CD14-positive monocyte (primary cell): ENCODE data around the gene CPE. TPM values are rescaled to one million over a fixed set of nuclear protein-coding genes. Genes with fewer than 3 reads are reported as not detected.

ENCODE experiments used
- DNase-seq, 3 donors: peaks; one replicate each; pipeline ENCODE4 v3.0.0-alpha.2; 2011 to 2022
- H2AFZ ChIP-seq: 2 replicates; pipeline ENCODE4 v1.6.0; 2012; ENCODE audit warnings: mild to moderate bottlenecking, low read depth, low read length, inconsistent platforms; ENCODE audit not compliant: insufficient read depth, poor library complexity, severe bottlenecking
- H3K27ac ChIP-seq, 2 donors: 1 replicate in 1 of 2; 2 replicates in 1 of 2; pipeline ENCODE4 v1.5.1; 2012 to 2013; ENCODE audit warnings: low read length in 2 of 2, control low read depth in 1 of 2, inconsistent platforms in 1 of 2, low read depth in 1 of 2, mild to moderate bottlenecking in 1 of 2
- H3K27me3 ChIP-seq, 2 donors: one replicate each; pipeline versions ENCODE4 v1.6.0 to v1.6.1; 2011 to 2013; ENCODE audit warnings: low read length in 2 of 2; ENCODE audit not compliant: control insufficient read depth in 2 of 2, insufficient read depth in 2 of 2
- H3K36me3 ChIP-seq, 2 donors: replicated peaks in 1 of 2; 1 replicate in 1 of 2; 2 replicates in 1 of 2; pipeline versions ENCODE4 v1.5.1 to v1.6.1; 2012 to 2013; ENCODE audit warnings: low read length in 2 of 2, control low read depth in 1 of 2, inconsistent platforms in 1 of 2, mild to moderate bottlenecking in 1 of 2; ENCODE audit not compliant: insufficient read depth in 2 of 2, control insufficient read depth in 1 of 2
- H3K4me1 ChIP-seq, 2 donors: 1 replicate in 1 of 2; 2 replicates in 1 of 2; pipeline versions ENCODE4 v1.5.1 to v1.6.1; 2012 to 2013; ENCODE audit warnings: low read length in 2 of 2, control low read depth in 1 of 2, inconsistent platforms in 1 of 2, mild to moderate bottlenecking in 1 of 2, moderate library complexity in 1 of 2; ENCODE audit not compliant: insufficient read depth in 2 of 2, control insufficient read depth in 1 of 2
- H3K4me2 ChIP-seq: replicated peaks from 2 replicates; pipeline ENCODE3; 2012; ENCODE audit warnings: low read length, moderate library complexity, mild to moderate bottlenecking; ENCODE audit not compliant: poor library complexity, severe bottlenecking; ENCODE audit errors: extremely low read depth
- H3K4me3 ChIP-seq, 3 experiments: fragments of 200-600 bp in 1 of 3; sonication (generic) in 1 of 3; replicated peaks in 1 of 3; 1 replicate in 2 of 3; 2 replicates in 1 of 3; pipeline ENCODE4 v1.5.1; 2011 to 2013; ENCODE audit warnings: low read length in 3 of 3, mild to moderate bottlenecking in 3 of 3, control low read depth in 2 of 3, low read depth in 2 of 3, inconsistent platforms in 1 of 3, moderate library complexity in 1 of 3
- H3K79me2 ChIP-seq: 2 replicates; pipeline ENCODE4 v1.6.0; 2012; ENCODE audit warnings: mild to moderate bottlenecking, control low read depth, inconsistent platforms, low read length, moderate library complexity; ENCODE audit not compliant: insufficient read depth
- H3K9ac ChIP-seq: 2 replicates; pipeline ENCODE4 v1.6.0; 2017; ENCODE audit warnings: low read length, mild to moderate bottlenecking; ENCODE audit not compliant: insufficient read depth, poor library complexity, severe bottlenecking
- H3K9me3 ChIP-seq, 2 donors: replicated peaks in 1 of 2; 1 replicate in 1 of 2; 2 replicates in 1 of 2; pipeline versions ENCODE4 v1.5.1 to v1.6.1; 2012 to 2013; ENCODE audit warnings: low read length in 2 of 2, control low read depth in 1 of 2; ENCODE audit not compliant: control insufficient read depth in 1 of 2, insufficient read depth in 1 of 2
- H4K20me1 ChIP-seq: 2 replicates; pipeline ENCODE4 v1.6.0; 2012; ENCODE audit warnings: mild to moderate bottlenecking, low read length, control low read depth, moderate library complexity; ENCODE audit not compliant: insufficient read depth
- H3K27ac Mint-ChIP-seq, 7 donors: one replicate each; pipeline ENCODE4 v1.8.0; 2020; ENCODE audit warnings: mild to moderate bottlenecking in 7 of 7, mixed read lengths in 7 of 7, moderate library complexity in 6 of 7, inconsistent platforms in 2 of 7
- H3K27me3 Mint-ChIP-seq, 3 donors: one replicate each; pipeline ENCODE4 v1.8.0; 2021 to 2022; ENCODE audit warnings: low read depth in 3 of 3, mild to moderate bottlenecking in 3 of 3, mixed read lengths in 3 of 3, moderate library complexity in 3 of 3, inconsistent platforms in 1 of 3
- H3K36me3 Mint-ChIP-seq, 2 donors: one replicate each; pipeline ENCODE4 v1.8.0; 2020; ENCODE audit warnings: mixed read lengths in 2 of 2, inconsistent platforms in 1 of 2, mild to moderate bottlenecking in 1 of 2
- H3K4me1 Mint-ChIP-seq: one replicate; pipeline ENCODE4 v1.8.0; 2020; ENCODE audit warnings: mild to moderate bottlenecking, mixed read lengths
- H3K4me3 Mint-ChIP-seq, 2 donors: one replicate each; pipeline ENCODE4 v1.8.0; 2020; ENCODE audit warnings: mild to moderate bottlenecking in 2 of 2, mixed read lengths in 2 of 2, moderate library complexity in 1 of 2
- H3K9me3 Mint-ChIP-seq, 7 donors: one replicate each; pipeline ENCODE4 v1.8.0; 2020 to 2022; ENCODE audit warnings: mixed read lengths in 7 of 7, mild to moderate bottlenecking in 6 of 7, moderate library complexity in 6 of 7, inconsistent platforms in 2 of 7
- WGBS: methylation state at CpG from one replicate; pipeline ENCODE4 v1.1.5; 2013; ENCODE audit warnings: missing lambda C conversion rate; ENCODE audit not compliant: insufficient coverage; 5-methylcytosine and 5-hydroxymethylcytosine counted together
- intact Hi-C, 2 donors: fragments of 100-400 bp; cut with micrococcal nuclease; formaldehyde crosslinking; loops; one replicate each; pipeline versions ENCODE4 v1.15.0 to v1.15.1; 2023
- polyA plus RNA-seq, 3 donors: library from polyadenylated mRNA; depleted of rRNA in 1 of 3; unstranded in 2 of 3; stranded (reverse) in 1 of 3; fragments of 300-500 nt in 2 of 3; fragments of >200 nt in 1 of 3; fragmentation: Illumina TruSeq in 2 of 3; gene quantifications; 1 replicate in 2 of 3; 2 replicates in 1 of 3; pipeline ENCODE4 v1.2.3, GENCODE V29; 2012 to 2021
- TF ChIP-seq, protein P1 (sequence below): fragments of 200-600 bp; IDR thresholded peaks from one replicate; pipeline ENCODE4 v1.8.0; 2022; ENCODE audit warnings: antibody characterized with exemption, mild to moderate bottlenecking

Gene CPE
- polyA plus RNA-seq, 3 donors = 0.09 to 0.13 TPM; not detected in 1

GRCh38 chr4:165404080-165404479, 25.3 kb downstream of the CPE start:
- Histone ChIP-seq H3K27me3 (no peaks in the 10 kb centered on the region), H3K9ac (no peak overlapping the region), H3K9me3 (no peaks in the 10 kb centered on the region), H3K79me2 (no peaks in the 10 kb centered on the region), H2AFZ (no peak overlapping the region), H3K4me3 (no peak overlapping the region), H4K20me1 (no peaks in the 10 kb centered on the region), H3K36me3 (no peaks in the 10 kb centered on the region), H3K4me2 (no peak overlapping the region), H3K4me1 (no peaks in the 10 kb centered on the region), H3K27ac (no peak overlapping the region)
- no peaks in the 10 kb centered on the region for H3K36me3 Mint-ChIP-seq
- TF ChIP-seq, protein P1, sequence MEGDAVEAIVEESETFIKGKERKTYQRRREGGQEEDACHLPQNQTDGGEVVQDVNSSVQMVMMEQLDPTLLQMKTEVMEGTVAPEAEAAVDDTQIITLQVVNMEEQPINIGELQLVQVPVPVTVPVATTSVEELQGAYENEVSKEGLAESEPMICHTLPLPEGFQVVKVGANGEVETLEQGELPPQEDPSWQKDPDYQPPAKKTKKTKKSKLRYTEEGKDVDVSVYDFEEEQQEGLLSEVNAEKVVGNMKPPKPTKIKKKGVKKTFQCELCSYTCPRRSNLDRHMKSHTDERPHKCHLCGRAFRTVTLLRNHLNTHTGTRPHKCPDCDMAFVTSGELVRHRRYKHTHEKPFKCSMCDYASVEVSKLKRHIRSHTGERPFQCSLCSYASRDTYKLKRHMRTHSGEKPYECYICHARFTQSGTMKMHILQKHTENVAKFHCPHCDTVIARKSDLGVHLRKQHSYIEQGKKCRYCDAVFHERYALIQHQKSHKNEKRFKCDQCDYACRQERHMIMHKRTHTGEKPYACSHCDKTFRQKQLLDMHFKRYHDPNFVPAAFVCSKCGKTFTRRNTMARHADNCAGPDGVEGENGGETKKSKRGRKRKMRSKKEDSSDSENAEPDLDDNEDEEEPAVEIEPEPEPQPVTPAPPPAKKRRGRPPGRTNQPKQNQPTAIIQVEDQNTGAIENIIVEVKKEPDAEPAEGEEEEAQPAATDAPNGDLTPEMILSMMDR = no peak
- WGBS = 93% methylated on average over 8 of the region's 8 CpGs
- no peak for DNase-seq
- no peak overlapping the region for H3K4me3 Mint-ChIP-seq
- intact Hi-C loops = no loop called here
- no peaks in the 10 kb centered on the region for H3K4me1 Mint-ChIP-seq
- no peak overlapping the region for H3K27ac Mint-ChIP-seq
- H3K9me3 Mint-ChIP-seq = peaks cover 0 to 8% (median 0%) of the 10 kb centered on the region in 7 donors
- H3K27me3 Mint-ChIP-seq = peaks cover 5 to 8% (median 6%) of the 10 kb centered on the region in 3 donors

DNA sequence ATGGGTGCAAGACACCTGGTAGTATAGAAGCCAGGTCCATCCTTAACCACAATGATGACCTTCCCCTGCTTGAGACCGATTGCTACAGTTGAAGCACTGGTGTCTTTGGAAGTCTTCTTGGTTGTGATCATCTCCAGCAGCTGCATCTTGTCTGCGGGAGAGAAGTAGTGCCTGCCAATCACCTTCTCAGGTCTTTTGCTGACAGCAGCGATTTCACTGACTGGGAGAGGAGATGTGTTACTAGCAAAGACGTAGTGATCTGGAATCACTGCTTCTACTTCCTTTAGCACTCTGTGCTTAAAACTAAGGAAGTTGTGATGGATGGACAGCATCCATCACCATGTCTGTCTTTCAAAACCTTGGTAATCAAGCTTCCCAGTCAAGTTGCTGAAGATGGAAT, 25.9 kb downstream of the CPE start:
- H2AFZ ChIP-seq = no peak overlapping the region
- H3K36me3 ChIP-seq = no peaks in the 10 kb centered on the region
- no peaks in the 10 kb centered on the region for H3K79me2 ChIP-seq
- TF ChIP-seq, protein P1 = no peak
- H3K36me3 Mint-ChIP-seq = no peaks in the 10 kb centered on the region
- no peak overlapping the region for H3K4me3 ChIP-seq
- WGBS = 100% methylated on average over 2 of the region's 4 CpGs
- no peak overlapping the region for H3K9ac ChIP-seq
- intact Hi-C loops = no loop called here
- H4K20me1 ChIP-seq = no peaks in the 10 kb centered on the region
- H3K9me3 ChIP-seq = no peaks in the 10 kb centered on the region
- H3K27ac Mint-ChIP-seq = no peak overlapping the region
- peaks cover 0 to 8% (median 0%) of the 10 kb centered on the region in 7 donors for H3K9me3 Mint-ChIP-seq
- H3K4me1 ChIP-seq = no peaks in the 10 kb centered on the region
- no peak for DNase-seq
- no peaks in the 10 kb centered on the region for H3K4me1 Mint-ChIP-seq
- no peak overlapping the region for H3K4me3 Mint-ChIP-seq
- no peak overlapping the region for H3K27ac ChIP-seq
- H3K27me3 Mint-ChIP-seq = peaks cover 5 to 6% (median 6%) of the 10 kb centered on the region in 3 donors
- no peak overlapping the region for H3K4me2 ChIP-seq
- no peaks in the 10 kb centered on the region for H3K27me3 ChIP-seq
